DND-41 (cell line): ENCODE data around the gene GPER1.
"Not testable (repeated sequence)": the region's sequence is repeated elsewhere in the genome, so short reads cannot be mapped to it uniquely, and the experiment has no call there.

Experiments
- ATAC-seq: fragments of 200-7000 bp; cut with Tn5 transposase; 3 replicates; pipeline ENCODE4 v1.9.1; 2021; ENCODE audit warnings: low read depth; ENCODE audit not compliant: insufficient read depth
- DNase-seq: peaks from one replicate; pipeline ENCODE4 v3.0.0-alpha.2; 2020
- H2AFZ ChIP-seq: 2 replicates; pipeline ENCODE4 v1.6.0; 2012; ENCODE audit warnings: low read depth, low read length
- H3K27ac ChIP-seq: 2 replicates; pipeline ENCODE4 v1.5.1; 2012; ENCODE audit warnings: low read length, inconsistent platforms
- H3K27me3 ChIP-seq: fragments of 200-600 bp; sonication (generic); 2 replicates; pipeline ENCODE4 v1.6.0; 2012; ENCODE audit warnings: low read length, mild to moderate bottlenecking, inconsistent platforms; ENCODE audit not compliant: insufficient read depth, poor library complexity
- H3K36me3 ChIP-seq: 2 replicates; pipeline ENCODE4 v1.5.1; 2012; ENCODE audit warnings: low read length, inconsistent platforms; ENCODE audit not compliant: insufficient read depth
- H3K4me1 ChIP-seq: 2 replicates; pipeline ENCODE4 v1.5.1; 2012; ENCODE audit warnings: mild to moderate bottlenecking, low read length; ENCODE audit not compliant: insufficient read depth
- H3K4me2 ChIP-seq: 2 replicates; pipeline ENCODE4 v1.6.0; 2012; ENCODE audit warnings: mild to moderate bottlenecking, moderate library complexity, low read length, inconsistent platforms; ENCODE audit not compliant: insufficient read depth
- H3K4me3 ChIP-seq, 2 experiments: fragments of 200-600 bp in 1 of 2; shearing (Covaris generic) in 1 of 2; 2 replicates each; pipeline ENCODE4 v1.5.1; 2012 to 2016; ENCODE audit warnings: inconsistent platforms in 2 of 2, low read length in 2 of 2, mild to moderate bottlenecking in 2 of 2, low read depth in 1 of 2, moderate library complexity in 1 of 2
- H3K79me2 ChIP-seq: 2 replicates; pipeline ENCODE4 v1.6.0; 2012; ENCODE audit warnings: low read length, inconsistent platforms; ENCODE audit not compliant: insufficient read depth
- H3K9ac ChIP-seq: 2 replicates; pipeline ENCODE4 v1.6.0; 2012; ENCODE audit warnings: low read depth, mild to moderate bottlenecking, inconsistent platforms, low read length, moderate library complexity
- H3K9me3 ChIP-seq: 2 replicates; pipeline ENCODE4 v1.5.1; 2012; ENCODE audit warnings: low read length, moderate library complexity, mild to moderate bottlenecking, inconsistent platforms; ENCODE audit not compliant: insufficient read depth, severe bottlenecking
- H4K20me1 ChIP-seq: 2 replicates; pipeline ENCODE4 v1.6.0; 2012; ENCODE audit warnings: low read length; ENCODE audit not compliant: insufficient read depth
- EZH2 ChIP-seq: IDR thresholded peaks from 3 replicates; pipeline ENCODE4 v1.6.1; 2012; ENCODE audit warnings: borderline replicate concordance, low read depth, mild to moderate bottlenecking, moderate library complexity, low read length, inconsistent platforms; ENCODE audit not compliant: severe bottlenecking
- TF ChIP-seq, protein P1 (sequence below): IDR thresholded peaks from 2 replicates; pipeline ENCODE4 v1.5.1; 2012; ENCODE audit warnings: borderline replicate concordance, low read length, moderate library complexity, mild to moderate bottlenecking; ENCODE audit not compliant: poor library complexity, severe bottlenecking; ENCODE audit errors: extremely low read depth

Gene GPER1

DNA sequence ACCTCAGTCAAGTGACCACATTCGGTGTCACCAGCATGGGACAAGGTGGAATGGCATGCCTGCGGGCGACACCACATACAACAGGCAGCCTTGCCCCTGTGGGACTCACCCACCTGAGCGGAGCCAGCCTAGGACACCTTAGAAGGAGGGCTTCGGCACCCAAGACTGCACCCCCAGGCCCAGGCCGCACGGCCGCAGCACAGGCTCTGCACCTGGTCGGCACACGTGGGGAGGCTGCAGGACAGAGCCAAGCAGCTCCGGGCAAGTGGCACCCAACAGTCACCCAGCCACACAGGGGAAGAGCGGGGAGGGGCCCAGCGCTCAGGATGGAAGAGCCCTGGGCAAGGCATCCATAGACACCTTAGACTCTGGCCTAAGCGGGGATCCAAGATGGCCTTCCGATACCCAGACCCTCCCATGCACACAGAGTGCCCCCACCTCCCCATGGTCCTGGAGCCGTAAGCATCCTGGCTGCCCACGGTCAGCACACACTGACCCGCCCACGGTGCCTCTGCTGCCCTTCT lies 16.1 kb upstream of the GPER1 start:
- Histone ChIP-seq H3K27me3 (no peaks in the 10 kb centered on the region), H3K79me2 (no peaks in the 10 kb centered on the region), H3K9me3 (peaks cover 7% of the 10 kb centered on the region), H3K4me2 (no peak overlapping the region), H4K20me1 (peaks cover 13% of the 10 kb centered on the region), H3K27ac (no peak overlapping the region), H2AFZ (no peak overlapping the region), H3K4me1 (no peaks in the 10 kb centered on the region), H3K9ac (no peak overlapping the region), H3K4me3 (no peak overlapping the region), H3K36me3 (no peaks in the 10 kb centered on the region)
- no peak for DNase-seq
- no peak for ATAC-seq
- TF ChIP-seq, protein P1, sequence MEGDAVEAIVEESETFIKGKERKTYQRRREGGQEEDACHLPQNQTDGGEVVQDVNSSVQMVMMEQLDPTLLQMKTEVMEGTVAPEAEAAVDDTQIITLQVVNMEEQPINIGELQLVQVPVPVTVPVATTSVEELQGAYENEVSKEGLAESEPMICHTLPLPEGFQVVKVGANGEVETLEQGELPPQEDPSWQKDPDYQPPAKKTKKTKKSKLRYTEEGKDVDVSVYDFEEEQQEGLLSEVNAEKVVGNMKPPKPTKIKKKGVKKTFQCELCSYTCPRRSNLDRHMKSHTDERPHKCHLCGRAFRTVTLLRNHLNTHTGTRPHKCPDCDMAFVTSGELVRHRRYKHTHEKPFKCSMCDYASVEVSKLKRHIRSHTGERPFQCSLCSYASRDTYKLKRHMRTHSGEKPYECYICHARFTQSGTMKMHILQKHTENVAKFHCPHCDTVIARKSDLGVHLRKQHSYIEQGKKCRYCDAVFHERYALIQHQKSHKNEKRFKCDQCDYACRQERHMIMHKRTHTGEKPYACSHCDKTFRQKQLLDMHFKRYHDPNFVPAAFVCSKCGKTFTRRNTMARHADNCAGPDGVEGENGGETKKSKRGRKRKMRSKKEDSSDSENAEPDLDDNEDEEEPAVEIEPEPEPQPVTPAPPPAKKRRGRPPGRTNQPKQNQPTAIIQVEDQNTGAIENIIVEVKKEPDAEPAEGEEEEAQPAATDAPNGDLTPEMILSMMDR: no peak
- no peak for TF ChIP-seq EZH2

- Histone ChIP-seq H4K20me1 (peaks cover 15% of the 10 kb centered on the region), H3K27me3 (no peaks in the 10 kb centered on the region), H3K4me2 (no peak overlapping the region), H2AFZ (no peak overlapping the region), H3K9ac (no peak overlapping the region), H3K27ac (no peak overlapping the region), H3K4me3 (no peak overlapping the region), H3K79me2 (no peaks in the 10 kb centered on the region), H3K9me3 (peaks cover 7% of the 10 kb centered on the region), H3K4me1 (no peaks in the 10 kb centered on the region), H3K36me3 (no peaks in the 10 kb centered on the region)
- DNase-seq (no peak), ATAC-seq (no peak)
- TF ChIP-seq, protein P1: no peak
- TF ChIP-seq EZH2: no peak
Observed at GRCh38 chr7:1073142-1073977, 14.6 kb upstream of the GPER1 start.

GRCh38 chr7:1074018-1074417 lies 13.9 kb upstream of the GPER1 start:
- H3K27ac ChIP-seq, H3K4me1 ChIP-seq, H3K36me3 ChIP-seq, H3K9ac ChIP-seq, H3K4me3 ChIP-seq, H3K9me3 ChIP-seq, H3K27me3 ChIP-seq, H2AFZ ChIP-seq, H3K4me2 ChIP-seq, ATAC-seq, H3K79me2 ChIP-seq: not testable (repeated sequence)
- DNase-seq: peak; percentile 11
- peaks cover 18% of the 10 kb centered on the region for H4K20me1 ChIP-seq

DNA sequence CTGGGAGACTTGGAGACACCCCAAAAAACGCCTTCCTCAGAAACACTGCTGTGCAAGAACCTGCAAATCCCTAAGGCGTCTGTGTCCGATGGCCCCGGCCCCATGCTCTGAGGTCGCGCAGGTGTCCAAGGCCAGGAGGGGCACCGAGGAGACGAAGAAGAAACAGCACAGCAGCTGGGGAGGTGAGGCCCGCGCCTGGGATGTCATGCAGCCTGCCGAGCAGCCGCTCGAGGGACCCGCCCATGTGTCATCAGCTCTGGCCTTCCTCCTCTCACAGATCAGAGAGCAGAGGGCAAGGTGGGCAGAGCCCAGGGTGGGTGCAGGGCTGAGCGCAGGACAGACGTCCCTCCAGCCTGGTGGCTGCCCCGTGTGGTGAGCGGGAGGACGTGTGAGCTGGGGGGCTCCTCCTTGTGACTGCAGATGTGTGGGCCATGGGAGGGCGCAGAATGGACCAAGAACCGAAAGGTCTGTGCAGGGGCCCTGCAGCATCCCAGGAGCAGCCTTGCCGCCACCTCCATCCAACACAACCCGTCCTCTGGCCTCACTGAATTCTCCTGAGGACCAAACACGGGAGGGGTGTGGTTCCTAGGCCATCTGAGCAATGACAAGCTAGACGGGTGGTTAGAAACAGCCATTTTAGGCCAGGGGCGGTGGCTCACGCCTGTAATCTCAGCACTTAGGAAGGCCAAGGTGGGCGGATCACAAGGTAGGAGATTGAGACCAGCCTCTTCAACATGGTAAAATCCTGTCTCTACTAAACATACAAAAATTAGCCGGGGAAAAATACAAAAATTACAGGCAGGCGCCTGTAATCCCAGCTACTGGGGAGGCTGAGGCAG lies 13.1 kb upstream of the GPER1 start:
- no peaks in the 10 kb centered on the region for H3K27me3 ChIP-seq
- H3K36me3 ChIP-seq: no peaks in the 10 kb centered on the region
- DNase-seq (no peak), ATAC-seq (no peak)
- no peak overlapping the region for H2AFZ ChIP-seq
- no peaks in the 10 kb centered on the region for H3K79me2 ChIP-seq
- peaks cover 22% of the 10 kb centered on the region for H4K20me1 ChIP-seq
- TF ChIP-seq, protein P1: no peak
- TF ChIP-seq EZH2: no peak
- no peak overlapping the region for H3K4me2 ChIP-seq
- no peak overlapping the region for H3K27ac ChIP-seq
- H3K4me1 ChIP-seq: no peaks in the 10 kb centered on the region
- H3K4me3 ChIP-seq: no peak overlapping the region
- peaks cover 7% of the 10 kb centered on the region for H3K9me3 ChIP-seq
- no peak overlapping the region for H3K9ac ChIP-seq
